Liver (tissue), 9 donors: ENCODE results near the gene ATAT1. TPM values are rescaled to one million over a fixed set of nuclear protein-coding genes. Genes with fewer than 3 reads are reported as not detected.

Source experiments
- DNase-seq: peaks from one replicate; pipeline ENCODE4 v3.0.0-alpha.2; 2017; ENCODE audit warnings: low spot score
- H3K27ac ChIP-seq, 2 donors: one replicate each; pipeline ENCODE4 v1.7.0; 2013; ENCODE audit warnings: inconsistent platforms in 2 of 2, low read length in 2 of 2, control low read depth in 1 of 2, low read depth in 1 of 2, mild to moderate bottlenecking in 1 of 2
- H3K27me3 ChIP-seq, 4 donors: one replicate each; pipeline versions ENCODE4 v1.6.1 to v1.7.0; 2013; ENCODE audit warnings: low read length in 3 of 4, inconsistent platforms in 1 of 4, mild to moderate bottlenecking in 1 of 4, moderate library complexity in 1 of 4; ENCODE audit not compliant: control insufficient read depth in 4 of 4, insufficient read depth in 4 of 4
- H3K36me3 ChIP-seq, 4 donors: one replicate each; pipeline versions ENCODE4 v1.6.1 to v1.7.0; 2013; ENCODE audit warnings: low read length in 3 of 4, mild to moderate bottlenecking in 3 of 4, low read depth in 1 of 4, moderate library complexity in 1 of 4; ENCODE audit not compliant: control insufficient read depth in 4 of 4, insufficient read depth in 3 of 4
- H3K4me1 ChIP-seq, 4 donors: one replicate each; pipeline versions ENCODE4 v1.6.1 to v1.7.0; 2013; ENCODE audit warnings: low read length in 3 of 4, mild to moderate bottlenecking in 3 of 4, moderate library complexity in 1 of 4; ENCODE audit not compliant: control insufficient read depth in 4 of 4, insufficient read depth in 4 of 4
- H3K4me3 ChIP-seq, 3 donors: one replicate each; pipeline versions ENCODE4 v1.6.1 to v1.7.0; 2013; ENCODE audit warnings: low read length in 3 of 3, control low read depth in 1 of 3, low read depth in 1 of 3, mild to moderate bottlenecking in 1 of 3
- H3K9ac ChIP-seq, 2 donors: one replicate each; pipeline ENCODE4 v1.7.0; 2013; ENCODE audit warnings: low read length in 2 of 2, mild to moderate bottlenecking in 2 of 2, moderate library complexity in 2 of 2, control low read depth in 1 of 2, low read depth in 1 of 2
- H3K9me3 ChIP-seq, 4 donors: one replicate each; pipeline versions ENCODE4 v1.6.1 to v1.7.0; 2013; ENCODE audit warnings: low read length in 3 of 4; ENCODE audit not compliant: control insufficient read depth in 4 of 4
- ATF3 ChIP-seq: IDR thresholded peaks from 2 replicates; pipeline ENCODE4 v1.6.1; 2016; ENCODE audit warnings: antibody characterized with exemption
- CTCF ChIP-seq: fragments of 150-350 bp; IDR thresholded peaks from 2 replicates; pipeline ENCODE4 v1.5.1; 2017; ENCODE audit warnings: improper control_type of control experiment, low read depth, low read length; ENCODE audit not compliant: missing input control
- FOXA1 ChIP-seq: IDR thresholded peaks from 2 replicates; pipeline ENCODE4 v1.6.1; 2016; ENCODE audit warnings: antibody characterized with exemption
- FOXA2 ChIP-seq: IDR thresholded peaks from 2 replicates; pipeline ENCODE4 v1.6.1; 2016; ENCODE audit warnings: antibody characterized with exemption
- GABPA ChIP-seq, 2 donors: IDR thresholded peaks in 1 of 2; conservative IDR thresholded peaks in 1 of 2; 2 replicates each; pipeline ENCODE4 v1.6.1; 2016; ENCODE audit warnings: antibody characterized with exemption in 2 of 2, mild to moderate bottlenecking in 1 of 2, moderate library complexity in 1 of 2
- HNF4A ChIP-seq, 2 donors: conservative IDR thresholded peaks; 2 replicates each; pipeline ENCODE4 v1.6.1; 2016; ENCODE audit warnings: antibody characterized with exemption in 2 of 2, mild to moderate bottlenecking in 2 of 2
- HNF4G ChIP-seq: IDR thresholded peaks from 2 replicates; pipeline ENCODE4 v1.6.1; 2016; ENCODE audit warnings: antibody characterized with exemption
- JUND ChIP-seq, 2 donors: IDR thresholded peaks; 2 replicates each; pipeline ENCODE4 v1.6.1; 2016; ENCODE audit warnings: antibody characterized with exemption in 2 of 2
- MAX ChIP-seq: IDR thresholded peaks from 2 replicates; pipeline ENCODE4 v1.6.1; 2016; ENCODE audit warnings: antibody characterized with exemption
- NR2F2 ChIP-seq: IDR thresholded peaks from 2 replicates; pipeline ENCODE4 v1.6.1; 2016; ENCODE audit warnings: antibody characterized with exemption
- RAD21 ChIP-seq, 2 donors: IDR thresholded peaks; 2 replicates each; pipeline ENCODE4 v1.6.1; 2016; ENCODE audit warnings: antibody characterized with exemption in 2 of 2, mild to moderate bottlenecking in 2 of 2
- REST ChIP-seq: IDR thresholded peaks from 2 replicates; pipeline ENCODE4 v1.6.1; 2016; ENCODE audit warnings: antibody characterized with exemption, mild to moderate bottlenecking
- RXRA ChIP-seq, 2 donors: IDR thresholded peaks; 2 replicates each; pipeline ENCODE4 v1.6.1; 2017 to 2018; ENCODE audit warnings: antibody characterized with exemption in 2 of 2, mild to moderate bottlenecking in 1 of 2
- SP1 ChIP-seq: IDR thresholded peaks from 2 replicates; pipeline ENCODE4 v1.6.1; 2018; ENCODE audit warnings: antibody characterized with exemption, mild to moderate bottlenecking
- TAF1 ChIP-seq: conservative IDR thresholded peaks from 2 replicates; pipeline ENCODE4 v1.6.1; 2016; ENCODE audit warnings: antibody characterized with exemption, mild to moderate bottlenecking
- YY1 ChIP-seq: IDR thresholded peaks from 2 replicates; pipeline ENCODE4 v1.6.1; 2016; ENCODE audit warnings: antibody characterized with exemption, mild to moderate bottlenecking
- ZBTB33 ChIP-seq: IDR thresholded peaks from 2 replicates; pipeline ENCODE4 v1.6.1; 2016; ENCODE audit warnings: antibody characterized with exemption
- WGBS: extraction: QIAGEN DNeasy Blood & Tissue Kit; methylation state at CpG from one replicate; pipeline ENCODE4 v1.1.7; 2013; 5-methylcytosine and 5-hydroxymethylcytosine counted together
- polyA plus RNA-seq, 2 donors: library from polyadenylated mRNA; stranded (reverse) in 1 of 2; unstranded in 1 of 2; fragments of 200-250 nt in 1 of 2; fragments of >200 nt in 1 of 2; fragmentation: Nextera tagmentation in 1 of 2; extraction: Ambion mirVana in 1 of 2; gene quantifications; one replicate each; pipeline versions ENCODE4 v1.2.1 to v1.2.3, GENCODE V29; 2013 to 2015
- total RNA-seq, 2 donors: library from RNA; depleted of rRNA; stranded (reverse); fragments of >200 nt; gene quantifications; one replicate each; pipeline ENCODE4 v1.2.3, GENCODE V29; 2014
- donor health status: healthy.
- donor health status: healthy.
- donor health status: healthy.
- donor health status: healthy.
- donor health status: healthy.

The ATAT1 gene
- total and polyA plus RNA-seq, 4 donors, result 2.1 to 5.4 (median 3.0) TPM

GRCh38 chr6:30601815-30602641, 24.6 kb upstream of the ATAT1 start:
- Histone ChIP-seq H3K9ac (no peak overlapping the region), H3K4me3 (no peak overlapping the region), H3K27ac (no peak overlapping the region), H3K27me3 (no peaks in the 10 kb centered on the region), H3K9me3 (no peaks in the 10 kb centered on the region), H3K36me3 (peaks cover 29 to 62% (median 57%) of the 10 kb centered on the region in 4 donors), H3K4me1 (peaks cover 0 to 4% (median 0%) of the 10 kb centered on the region in 4 donors)
- no peak for TF ChIP-seq TAF1
- DNase-seq, result no peak
- 93% methylated on average over 39 of the region's 39 CpGs for WGBS

GRCh38 chr6:30603961-30604360, 22.7 kb upstream of the ATAT1 start:
- H3K9me3 ChIP-seq, result no peaks in the 10 kb centered on the region
- H3K4me3 ChIP-seq, result no peak overlapping the region
- H3K36me3 ChIP-seq, result peaks cover 34 to 81% (median 70%) of the 10 kb centered on the region in 4 donors
- TF ChIP-seq ZBTB33, result no peak
- TF ChIP-seq YY1, result no peak
- TF ChIP-seq GABPA (IDR thresholded peaks at IDR 0.05 in 1 of 2, conservative IDR thresholded peaks at IDR 0.05 in 1 of 2), result no peak
- no peak for TF ChIP-seq RAD21 (IDR thresholded peaks at IDR 0.05)
- TF ChIP-seq FOXA2, result no peak
- TF ChIP-seq HNF4A (conservative IDR thresholded peaks at IDR 0.05), result no peak
- TF ChIP-seq TAF1, result no peak
- WGBS, result 93% methylated on average over 13 of the region's 13 CpGs
- no peak overlapping the region for H3K27ac ChIP-seq
- H3K9ac ChIP-seq, result no peak overlapping the region
- H3K27me3 ChIP-seq, result no peaks in the 10 kb centered on the region
- no peak for DNase-seq
- H3K4me1 ChIP-seq, result no peaks in the 10 kb centered on the region

GRCh38 chr6:30610065-30610464, 16.6 kb upstream of the ATAT1 start:
- Histone ChIP-seq H3K9me3 (no peaks in the 10 kb centered on the region), H3K36me3 (peaks cover 15 to 45% (median 36%) of the 10 kb centered on the region in 4 donors), H3K4me3 (no peak overlapping the region), H3K4me1 (peaks cover 2 to 23% (median 7%) of the 10 kb centered on the region in 4 donors), H3K27me3 (no peaks in the 10 kb centered on the region), H3K9ac (no peak overlapping the region), H3K27ac (no peak overlapping the region)
- DNase-seq, result no peak
- WGBS, result 87% methylated on average over 4 of the region's 4 CpGs
- TF ChIP-seq SP1, result no peak
- no peak for TF ChIP-seq GABPA (IDR thresholded peaks at IDR 0.05 in 1 of 2, conservative IDR thresholded peaks at IDR 0.05 in 1 of 2)
- no peak for TF ChIP-seq RAD21 (IDR thresholded peaks at IDR 0.05)
- TF ChIP-seq RXRA (IDR thresholded peaks at IDR 0.05), result no peak
- TF ChIP-seq HNF4G, result no peak
- no peak for TF ChIP-seq NR2F2
- TF ChIP-seq HNF4A (conservative IDR thresholded peaks at IDR 0.05), result no peak
- TF ChIP-seq CTCF, result no peak
- TF ChIP-seq MAX, result no peak
- no peak for TF ChIP-seq ZBTB33
- TF ChIP-seq FOXA2, result no peak
- no peak for TF ChIP-seq TAF1
- no peak for TF ChIP-seq YY1
- no peak for TF ChIP-seq ATF3
- TF ChIP-seq FOXA1, result no peak
- TF ChIP-seq JUND (IDR thresholded peaks at IDR 0.05), result no peak
- no peak for TF ChIP-seq REST
